GM23338 (cell line): ENCODE data around the gene MKI67. TPM values are rescaled to one million over a fixed set of nuclear protein-coding genes. Genes with fewer than 3 reads are reported as not detected.

Experiments
- ATAC-seq: fragments of 200-7000 bp; cut with Tn5 transposase; 3 replicates; pipeline ENCODE4 v1.9.1; 2020
- DNase-seq: peaks from one replicate; pipeline ENCODE4 v3.0.0-alpha.2; 2015; ENCODE audit warnings: low spot score
- H2AFZ ChIP-seq: fragments of 200-600 bp; sonication (generic); 2 replicates; pipeline ENCODE4 v1.8.0; 2016; ENCODE audit warnings: antibody characterized with exemption, mild to moderate bottlenecking, moderate library complexity
- H3F3A ChIP-seq: fragments of 200-600 bp; sonication (generic); replicated peaks from 2 replicates; pipeline ENCODE4 v1.8.0; 2017; ENCODE audit warnings: antibody characterized with exemption, mixed run types, low read depth
- H3K27ac ChIP-seq: fragments of 200-600 bp; sonication (generic); 2 replicates; pipeline ENCODE4 v1.6.1; 2016; ENCODE audit warnings: low read depth
- H3K27me3 ChIP-seq: fragments of 200-600 bp; sonication (generic); 2 replicates; pipeline ENCODE4 v1.8.0; 2016; ENCODE audit warnings: mild to moderate bottlenecking, mixed run types, moderate library complexity; ENCODE audit not compliant: insufficient read depth
- H3K36me3 ChIP-seq: fragments of 200-600 bp; sonication (generic); 2 replicates; pipeline ENCODE4 v1.8.0; 2016; ENCODE audit warnings: mild to moderate bottlenecking; ENCODE audit not compliant: insufficient read depth
- H3K4me1 ChIP-seq: fragments of 200-600 bp; sonication (generic); 2 replicates; pipeline ENCODE4 v1.8.0; 2016; ENCODE audit warnings: mild to moderate bottlenecking, moderate library complexity; ENCODE audit not compliant: insufficient read depth
- H3K4me2 ChIP-seq: fragments of 200-600 bp; sonication (generic); 2 replicates; pipeline ENCODE4 v1.7.1; 2017; ENCODE audit warnings: mixed run types
- H3K4me3 ChIP-seq: fragments of 200-600 bp; sonication (generic); 2 replicates; pipeline ENCODE4 v1.6.1; 2016; ENCODE audit warnings: mixed run types
- H3K79me2 ChIP-seq: fragments of 200-600 bp; sonication (generic); replicated peaks from 2 replicates; pipeline ENCODE4 v1.8.0; 2017; ENCODE audit warnings: mild to moderate bottlenecking; ENCODE audit not compliant: insufficient read depth
- H3K9me2 ChIP-seq: fragments of 200-600 bp; sonication (generic); 2 replicates; pipeline ENCODE4 v1.8.0; 2017; ENCODE audit not compliant: insufficient read depth
- H4K20me1 ChIP-seq: fragments of 200-600 bp; sonication (generic); replicated peaks from 2 replicates; pipeline ENCODE4 v1.8.0; 2017; ENCODE audit warnings: mild to moderate bottlenecking; ENCODE audit not compliant: insufficient read depth
- H3K27ac Mint-ChIP-seq: 2 replicates; pipeline ENCODE4 v1.8.0; 2020; ENCODE audit warnings: inconsistent platforms, mild to moderate bottlenecking, moderate library complexity, mixed read lengths
- H3K27me3 Mint-ChIP-seq: 3 replicates; pipeline ENCODE4 v1.8.0; 2022; ENCODE audit warnings: low read depth, mild to moderate bottlenecking, moderate library complexity, mixed read lengths, inconsistent platforms; ENCODE audit not compliant: insufficient read depth, poor library complexity
- H3K36me3 Mint-ChIP-seq: 3 replicates; pipeline ENCODE4 v1.8.0; 2021; ENCODE audit warnings: low read depth, mild to moderate bottlenecking, inconsistent platforms, moderate library complexity, mixed read lengths
- H3K4me1 Mint-ChIP-seq: 3 replicates; pipeline ENCODE4 v1.8.0; 2020; ENCODE audit warnings: mild to moderate bottlenecking, inconsistent platforms, mixed read lengths
- H3K4me3 Mint-ChIP-seq: 3 replicates; pipeline ENCODE4 v1.8.0; 2021; ENCODE audit warnings: moderate library complexity, mild to moderate bottlenecking, inconsistent platforms, mixed read lengths
- H3K9me3 Mint-ChIP-seq: 3 replicates; pipeline ENCODE4 v1.8.0; 2020; ENCODE audit warnings: moderate library complexity, mild to moderate bottlenecking, inconsistent platforms, mixed read lengths
- CREB1 ChIP-seq: fragments of 250-450 bp; sonication (Bioruptor Pico); IDR thresholded peaks from 2 replicates; pipeline ENCODE4 v1.5.0; 2020; ENCODE audit warnings: low read depth, mild to moderate bottlenecking, moderate library complexity
- EZH2phosphoT487 ChIP-seq: fragments of 200-600 bp; sonication (generic); IDR thresholded peaks from one replicate; pipeline ENCODE4 v1.8.1; 2018; ENCODE audit warnings: antibody characterized with exemption; ENCODE audit not compliant: unreplicated experiment
- NANOG ChIP-seq: IDR thresholded peaks from 2 replicates; pipeline ENCODE4 v1.6.1; 2016; ENCODE audit warnings: antibody characterized with exemption, borderline replicate concordance
- STAT1 ChIP-seq: IDR thresholded peaks from one replicate; pipeline ENCODE4 v1.6.1; 2016; ENCODE audit warnings: antibody characterized with exemption; ENCODE audit not compliant: unreplicated experiment
- ZNF114 ChIP-seq: fragments of 250-450 bp; sonication (Bioruptor Pico); IDR thresholded peaks from 2 replicates; pipeline ENCODE4 v1.5.0; 2020; ENCODE audit warnings: mild to moderate bottlenecking, moderate library complexity
- ZNF331 ChIP-seq: fragments of 250-450 bp; sonication (Bioruptor Pico); IDR thresholded peaks from 2 replicates; pipeline ENCODE4 v1.5.0; 2020; ENCODE audit warnings: low read depth, mild to moderate bottlenecking, moderate library complexity
- polyA plus RNA-seq: library from polyadenylated mRNA; unstranded; fragments of >200 nt; fragmentation: Nextera tagmentation; extraction: Ambion mirVana; gene quantifications from 2 replicates; pipeline ENCODE4 v1.2.1, GENCODE V29; 2016
- total RNA-seq: library from RNA; depleted of rRNA; stranded (reverse); fragments of >200 nt; shearing (Covaris generic); gene quantifications from 2 replicates; pipeline ENCODE4 v1.2.3, GENCODE V29; 2014
- TF ChIP-seq, protein P1 (sequence below): fragments of 250-450 bp; sonication (Bioruptor Pico); IDR thresholded peaks from 2 replicates; pipeline ENCODE4 v1.5.0; 2020; ENCODE audit warnings: mild to moderate bottlenecking, moderate library complexity

The MKI67 gene
- total and polyA plus RNA-seq, 2 experiments from 2014 or later: 58.0 to 103 TPM

GRCh38 chr10:128169811-128170379, 43.7 kb upstream of the MKI67 start:
- no peaks in the 10 kb centered on the region for H4K20me1 ChIP-seq
- peaks cover 13% of the 10 kb centered on the region for H3K36me3 Mint-ChIP-seq
- H3K4me2 ChIP-seq: no peak overlapping the region
- H3K27ac Mint-ChIP-seq: no peak overlapping the region
- peaks cover 13% of the 10 kb centered on the region for H3K27me3 Mint-ChIP-seq
- no peak for DNase-seq
- H3K4me1 ChIP-seq: peaks cover 7% of the 10 kb centered on the region
- H3K4me3 ChIP-seq: no peak overlapping the region
- peaks cover 34% of the 10 kb centered on the region for H3K9me3 Mint-ChIP-seq
- H3K9me2 ChIP-seq: no peaks in the 10 kb centered on the region
- H3K27me3 ChIP-seq: no peaks in the 10 kb centered on the region
- no peak overlapping the region for H3K27ac ChIP-seq
- H3K36me3 ChIP-seq: 0 out of 2 replicates have a peak, but pooled peaks cover 3% of the 10 kb centered on the region
- ATAC-seq: no peak
- H2AFZ ChIP-seq: no peak overlapping the region
- H3K79me2 ChIP-seq: no peaks in the 10 kb centered on the region
- H3K4me3 Mint-ChIP-seq: no peak overlapping the region
- H3K4me1 Mint-ChIP-seq: peaks cover 8% of the 10 kb centered on the region; the same call in 2 of the 3 replicates
- TF ChIP-seq, protein P1, sequence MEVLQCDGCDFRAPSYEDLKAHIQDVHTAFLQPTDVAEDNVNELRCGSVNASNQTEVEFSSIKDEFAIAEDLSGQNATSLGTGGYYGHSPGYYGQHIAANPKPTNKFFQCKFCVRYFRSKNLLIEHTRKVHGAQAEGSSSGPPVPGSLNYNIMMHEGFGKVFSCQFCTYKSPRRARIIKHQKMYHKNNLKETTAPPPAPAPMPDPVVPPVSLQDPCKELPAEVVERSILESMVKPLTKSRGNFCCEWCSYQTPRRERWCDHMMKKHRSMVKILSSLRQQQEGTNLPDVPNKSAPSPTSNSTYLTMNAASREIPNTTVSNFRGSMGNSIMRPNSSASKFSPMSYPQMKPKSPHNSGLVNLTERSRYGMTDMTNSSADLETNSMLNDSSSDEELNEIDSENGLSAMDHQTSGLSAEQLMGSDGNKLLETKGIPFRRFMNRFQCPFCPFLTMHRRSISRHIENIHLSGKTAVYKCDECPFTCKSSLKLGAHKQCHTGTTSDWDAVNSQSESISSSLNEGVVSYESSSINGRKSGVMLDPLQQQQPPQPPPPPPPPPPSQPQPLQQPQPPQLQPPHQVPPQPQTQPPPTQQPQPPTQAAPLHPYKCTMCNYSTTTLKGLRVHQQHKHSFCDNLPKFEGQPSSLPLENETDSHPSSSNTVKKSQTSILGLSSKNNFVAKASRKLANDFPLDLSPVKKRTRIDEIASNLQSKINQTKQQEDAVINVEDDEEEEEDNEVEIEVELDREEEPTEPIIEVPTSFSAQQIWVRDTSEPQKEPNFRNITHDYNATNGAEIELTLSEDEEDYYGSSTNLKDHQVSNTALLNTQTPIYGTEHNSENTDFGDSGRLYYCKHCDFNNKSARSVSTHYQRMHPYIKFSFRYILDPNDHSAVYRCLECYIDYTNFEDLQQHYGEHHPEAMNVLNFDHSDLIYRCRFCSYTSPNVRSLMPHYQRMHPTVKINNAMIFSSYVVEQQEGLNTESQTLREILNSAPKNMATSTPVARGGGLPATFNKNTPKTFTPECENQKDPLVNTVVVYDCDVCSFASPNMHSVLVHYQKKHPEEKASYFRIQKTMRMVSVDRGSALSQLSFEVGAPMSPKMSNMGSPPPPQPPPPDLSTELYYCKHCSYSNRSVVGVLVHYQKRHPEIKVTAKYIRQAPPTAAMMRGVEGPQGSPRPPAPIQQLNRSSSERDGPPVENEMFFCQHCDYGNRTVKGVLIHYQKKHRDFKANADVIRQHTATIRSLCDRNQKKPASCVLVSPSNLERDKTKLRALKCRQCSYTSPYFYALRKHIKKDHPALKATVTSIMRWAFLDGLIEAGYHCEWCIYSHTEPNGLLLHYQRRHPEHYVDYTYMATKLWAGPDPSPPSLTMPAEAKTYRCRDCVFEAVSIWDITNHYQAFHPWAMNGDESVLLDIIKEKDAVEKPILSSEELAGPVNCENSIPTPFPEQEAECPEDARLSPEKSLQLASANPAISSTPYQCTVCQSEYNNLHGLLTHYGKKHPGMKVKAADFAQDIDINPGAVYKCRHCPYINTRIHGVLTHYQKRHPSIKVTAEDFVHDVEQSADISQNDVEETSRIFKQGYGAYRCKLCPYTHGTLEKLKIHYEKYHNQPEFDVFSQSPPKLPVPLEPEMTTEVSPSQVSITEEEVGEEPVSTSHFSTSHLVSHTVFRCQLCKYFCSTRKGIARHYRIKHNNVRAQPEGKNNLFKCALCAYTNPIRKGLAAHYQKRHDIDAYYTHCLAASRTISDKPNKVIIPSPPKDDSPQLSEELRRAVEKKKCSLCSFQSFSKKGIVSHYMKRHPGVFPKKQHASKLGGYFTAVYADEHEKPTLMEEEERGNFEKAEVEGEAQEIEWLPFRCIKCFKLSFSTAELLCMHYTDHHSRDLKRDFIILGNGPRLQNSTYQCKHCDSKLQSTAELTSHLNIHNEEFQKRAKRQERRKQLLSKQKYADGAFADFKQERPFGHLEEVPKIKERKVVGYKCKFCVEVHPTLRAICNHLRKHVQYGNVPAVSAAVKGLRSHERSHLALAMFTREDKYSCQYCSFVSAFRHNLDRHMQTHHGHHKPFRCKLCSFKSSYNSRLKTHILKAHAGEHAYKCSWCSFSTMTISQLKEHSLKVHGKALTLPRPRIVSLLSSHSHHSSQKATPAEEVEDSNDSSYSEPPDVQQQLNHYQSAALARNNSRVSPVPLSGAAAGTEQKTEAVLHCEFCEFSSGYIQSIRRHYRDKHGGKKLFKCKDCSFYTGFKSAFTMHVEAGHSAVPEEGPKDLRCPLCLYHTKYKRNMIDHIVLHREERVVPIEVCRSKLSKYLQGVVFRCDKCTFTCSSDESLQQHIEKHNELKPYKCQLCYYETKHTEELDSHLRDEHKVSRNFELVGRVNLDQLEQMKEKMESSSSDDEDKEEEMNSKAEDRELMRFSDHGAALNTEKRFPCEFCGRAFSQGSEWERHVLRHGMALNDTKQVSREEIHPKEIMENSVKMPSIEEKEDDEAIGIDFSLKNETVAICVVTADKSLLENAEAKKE (CRISPR knock-in tag): no peak
- TF ChIP-seq EZH2phosphoT487 (no peak), ZNF331 (no peak)
- no peaks in the 10 kb centered on the region for H3F3A ChIP-seq

DNA sequence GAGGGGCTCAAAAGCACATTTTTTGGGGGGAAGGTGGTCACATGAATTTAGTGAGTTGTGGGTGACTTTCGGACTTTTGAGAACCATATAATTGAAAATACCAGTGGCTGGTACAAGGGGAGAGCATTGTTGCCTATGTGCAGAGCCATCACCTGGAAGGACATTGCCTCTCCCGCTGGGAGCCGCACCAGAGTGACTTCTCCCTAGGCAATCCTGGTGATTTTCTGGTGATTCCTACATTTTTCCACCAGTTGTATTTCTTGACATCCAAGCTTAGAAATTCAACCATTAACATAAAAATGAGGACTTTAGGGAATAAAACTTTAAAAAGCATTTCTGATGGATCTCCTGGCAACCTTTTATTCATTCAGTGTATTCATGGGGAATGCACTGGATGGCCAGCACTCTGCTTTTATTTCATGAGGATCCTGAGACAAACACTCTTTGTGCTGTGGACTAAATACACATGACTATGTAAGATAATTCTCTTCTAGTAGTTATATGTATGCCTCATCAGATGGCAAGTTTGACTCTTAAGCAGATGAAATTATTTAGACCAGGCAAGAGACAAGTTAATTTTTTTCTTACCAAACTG, 41.8 kb upstream of the MKI67 start:
- Histone ChIP-seq H3K4me1 (peaks cover 7% of the 10 kb centered on the region), H3K27me3 (no peaks in the 10 kb centered on the region), H3K36me3 (no peaks in the 10 kb centered on the region), H3K79me2 (no peaks in the 10 kb centered on the region), H3K9me2 (no peaks in the 10 kb centered on the region), H2AFZ (no peak overlapping the region), H3K4me2 (no peak overlapping the region), H4K20me1 (no peaks in the 10 kb centered on the region), H3K27ac (no peak overlapping the region), H3F3A (no peaks in the 10 kb centered on the region), H3K4me3 (no peak overlapping the region)
- ATAC-seq: no peak
- peaks cover 15% of the 10 kb centered on the region; the same call in 2 of the 3 replicates for H3K9me3 Mint-ChIP-seq
- no peaks in the 10 kb centered on the region for H3K36me3 Mint-ChIP-seq
- no peak overlapping the region for H3K27ac Mint-ChIP-seq
- no peak overlapping the region for H3K4me3 Mint-ChIP-seq
- peaks cover 9% of the 10 kb centered on the region; the same call in 2 of the 3 replicates for H3K4me1 Mint-ChIP-seq
- peaks cover 13% of the 10 kb centered on the region for H3K27me3 Mint-ChIP-seq
- no peak for DNase-seq
- TF ChIP-seq NANOG: no peak
- no peak for TF ChIP-seq ZNF331
- no peak for TF ChIP-seq ZNF114 (CRISPR knock-in tag)
- no peak for TF ChIP-seq CREB1 (CRISPR knock-in tag)
- no peak for TF ChIP-seq STAT1
